ENCODE results near the gene OLIG3.

The OLIG3 gene

GRCh38 chr6:137465378-137466009, 28.7 kb downstream of the OLIG3 start:
- no peak for DNase-seq

GRCh38 chr6:137452333-137452894, 41.8 kb downstream of the OLIG3 start:
- no peak for DNase-seq

GRCh38 chr6:137443901-137444300, 50.3 kb downstream of the OLIG3 start:
- no peak for DNase-seq
